ENCODE data around the gene APCDD1.

The APCDD1 gene

DNA sequence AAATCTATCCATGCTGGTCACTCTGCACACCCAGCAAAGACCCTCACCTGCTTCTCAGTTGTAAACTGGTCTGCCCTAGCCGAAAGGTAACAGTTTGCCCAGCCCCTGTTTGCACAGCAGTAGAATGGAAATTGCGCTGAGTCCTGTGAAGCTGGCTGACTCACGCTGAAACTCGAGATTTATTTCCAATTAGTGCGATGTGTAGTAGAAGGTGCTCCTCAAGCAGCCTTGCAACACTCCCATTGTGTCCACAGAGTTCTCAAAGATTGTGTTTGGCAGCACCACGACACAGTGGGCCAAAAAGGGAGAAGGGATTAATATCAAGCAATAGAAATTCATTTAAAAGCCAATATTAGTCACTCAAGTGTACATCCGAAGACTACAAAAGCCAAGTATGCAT is 21.7 kb upstream of the APCDD1 start:
- FAIRE-seq, result no peak

DNA sequence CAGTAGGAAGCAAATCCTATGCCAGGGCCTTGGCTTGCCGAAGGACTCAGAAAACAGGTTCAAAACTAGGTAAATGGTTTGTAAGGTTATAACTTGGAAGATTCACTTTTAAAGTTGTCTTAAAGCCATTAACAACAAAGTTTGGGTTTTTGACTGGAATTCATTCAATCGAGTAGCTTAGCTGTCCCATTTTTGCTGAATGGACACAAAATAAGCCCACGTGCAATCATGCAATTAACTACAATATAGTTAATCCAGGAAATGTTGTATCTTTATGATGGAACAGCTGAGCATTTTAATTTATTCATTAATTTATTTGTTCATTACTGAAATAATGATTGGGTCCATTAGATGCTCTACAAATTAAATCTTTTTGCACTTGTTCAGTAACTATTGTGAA is 18.3 kb upstream of the APCDD1 start:
- no peak for FAIRE-seq

- FAIRE-seq, result no peak
These were observed 16.6 kb upstream of the APCDD1 start for GRCh38 chr18:10437837-10438236.

DNA sequence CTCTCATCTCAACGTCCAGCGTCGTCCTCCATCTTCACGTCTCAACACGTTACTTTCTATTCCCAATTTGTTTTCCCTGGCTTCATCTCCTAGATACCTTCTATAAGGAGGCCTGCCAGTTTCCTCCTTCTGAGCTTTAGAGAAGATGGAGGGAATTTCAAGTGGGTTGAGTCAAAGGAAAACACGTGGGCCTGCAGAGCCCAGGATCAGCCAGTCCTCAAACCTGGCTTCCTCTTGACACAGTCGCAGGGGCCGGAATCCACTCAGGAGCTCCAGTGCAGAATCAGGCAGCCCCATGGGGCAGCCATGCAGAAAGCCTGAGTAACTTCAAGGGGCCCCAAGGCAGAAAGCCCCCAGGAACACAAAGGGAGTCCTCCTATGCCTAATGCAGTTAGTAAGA is 14.5 kb upstream of the APCDD1 start:
- no peak for FAIRE-seq

GRCh38 chr18:10440884-10441283 is 13.6 kb upstream of the APCDD1 start:
- FAIRE-seq, result no peak

DNA sequence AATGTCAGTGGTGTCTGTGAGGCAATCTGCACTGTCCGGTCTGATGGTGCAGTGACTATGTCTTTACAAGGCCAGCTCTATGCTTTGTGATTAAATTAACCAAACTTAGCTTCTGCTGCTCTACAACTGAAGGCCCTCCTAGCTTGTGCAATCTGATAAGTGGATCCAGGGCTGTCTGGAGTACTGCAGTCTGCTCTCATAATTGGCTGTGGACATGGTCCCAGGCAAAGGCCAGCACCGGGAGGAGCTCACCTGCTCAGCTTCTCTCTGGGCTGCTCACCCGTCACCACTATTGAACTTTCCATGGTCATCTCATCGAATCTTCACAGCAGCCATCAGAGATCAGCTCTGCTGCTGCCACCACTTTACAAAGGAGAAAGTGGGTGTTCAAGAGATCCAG is 13.0 kb upstream of the APCDD1 start:
- no peak for FAIRE-seq

DNA sequence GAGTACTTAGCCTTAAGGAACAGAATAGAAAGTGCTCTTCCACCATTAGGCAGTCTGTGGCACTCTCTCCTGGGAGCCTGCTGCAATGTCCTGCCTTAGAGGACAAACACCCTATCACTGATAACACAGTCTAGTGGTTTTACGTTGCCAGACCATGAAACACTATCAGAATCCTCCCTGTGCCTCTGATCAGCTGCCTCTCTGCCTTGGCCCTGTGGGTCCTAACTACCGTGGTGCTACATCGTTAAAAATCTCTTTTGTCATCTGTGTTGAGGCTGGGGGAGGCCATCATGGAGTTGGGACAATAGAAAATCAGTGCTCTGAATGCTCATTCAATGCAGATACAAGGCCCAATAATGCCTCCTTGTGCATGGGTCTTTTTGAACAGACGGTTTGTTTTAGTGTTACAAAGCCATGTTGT is 11.9 kb upstream of the APCDD1 start:
- FAIRE-seq, result no peak

GRCh38 chr18:10443001-10443400 is 11.4 kb upstream of the APCDD1 start:
- no peak for FAIRE-seq

DNA sequence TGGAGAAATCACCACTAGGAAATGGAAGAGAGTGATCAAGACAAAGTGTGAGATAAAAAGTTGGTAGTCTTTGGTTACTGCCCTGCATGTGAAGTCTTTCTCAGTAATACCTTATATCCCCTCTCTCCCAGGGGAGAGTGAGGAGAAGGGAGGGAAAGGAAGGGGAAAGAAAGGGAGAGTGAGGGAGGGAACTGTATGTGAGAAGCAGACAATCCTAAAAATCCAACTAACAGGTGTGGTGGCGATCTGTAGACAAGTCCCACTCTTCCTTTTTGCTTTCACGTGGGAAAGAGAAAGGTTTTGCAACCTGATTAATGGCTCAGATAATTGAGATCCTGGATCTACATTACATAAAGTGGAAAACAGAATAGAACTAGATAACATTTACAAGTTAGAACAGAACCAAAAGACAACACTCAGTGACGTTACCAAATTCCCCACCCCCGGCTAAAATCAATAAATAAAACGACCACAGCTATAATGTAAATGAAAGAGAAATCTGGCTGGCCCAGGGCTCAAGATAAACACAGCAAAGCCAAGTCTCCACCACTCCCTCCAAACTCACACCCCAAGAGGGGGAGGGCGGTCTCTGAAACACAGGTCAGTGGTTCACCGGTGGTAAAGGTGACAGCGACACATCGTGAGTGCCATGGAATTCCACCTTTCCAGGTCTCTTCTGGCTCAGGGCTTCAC is 10.0 kb upstream of the APCDD1 start:
- no peak for FAIRE-seq

GRCh38 chr18:10449396-10449795 is 5.0 kb upstream of the APCDD1 start:
- FAIRE-seq, result no peak

DNA sequence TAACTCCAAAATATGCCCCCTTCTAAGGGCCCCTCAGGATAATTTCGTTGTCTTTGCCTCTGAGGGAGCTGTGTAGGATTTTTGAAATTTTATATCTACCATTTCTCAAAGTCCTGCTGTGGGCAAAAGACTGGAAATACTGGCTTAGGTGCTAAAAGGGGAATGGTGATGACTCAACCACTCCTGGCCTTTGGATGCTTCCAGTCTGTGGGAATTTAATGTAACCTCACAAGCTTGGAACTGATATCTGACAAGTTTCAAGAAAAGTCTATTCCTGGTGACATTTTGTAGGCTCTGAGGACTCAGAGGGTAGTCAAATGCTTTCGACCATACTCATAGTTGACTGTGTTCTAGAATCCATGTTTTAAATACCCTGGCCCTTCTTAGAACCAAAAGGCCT is 3.4 kb upstream of the APCDD1 start:
- FAIRE-seq, result no peak

- FAIRE-seq, result no peak
These were observed 1.1 kb upstream of the APCDD1 start for GRCh38 chr18:10453261-10453805.

DNA sequence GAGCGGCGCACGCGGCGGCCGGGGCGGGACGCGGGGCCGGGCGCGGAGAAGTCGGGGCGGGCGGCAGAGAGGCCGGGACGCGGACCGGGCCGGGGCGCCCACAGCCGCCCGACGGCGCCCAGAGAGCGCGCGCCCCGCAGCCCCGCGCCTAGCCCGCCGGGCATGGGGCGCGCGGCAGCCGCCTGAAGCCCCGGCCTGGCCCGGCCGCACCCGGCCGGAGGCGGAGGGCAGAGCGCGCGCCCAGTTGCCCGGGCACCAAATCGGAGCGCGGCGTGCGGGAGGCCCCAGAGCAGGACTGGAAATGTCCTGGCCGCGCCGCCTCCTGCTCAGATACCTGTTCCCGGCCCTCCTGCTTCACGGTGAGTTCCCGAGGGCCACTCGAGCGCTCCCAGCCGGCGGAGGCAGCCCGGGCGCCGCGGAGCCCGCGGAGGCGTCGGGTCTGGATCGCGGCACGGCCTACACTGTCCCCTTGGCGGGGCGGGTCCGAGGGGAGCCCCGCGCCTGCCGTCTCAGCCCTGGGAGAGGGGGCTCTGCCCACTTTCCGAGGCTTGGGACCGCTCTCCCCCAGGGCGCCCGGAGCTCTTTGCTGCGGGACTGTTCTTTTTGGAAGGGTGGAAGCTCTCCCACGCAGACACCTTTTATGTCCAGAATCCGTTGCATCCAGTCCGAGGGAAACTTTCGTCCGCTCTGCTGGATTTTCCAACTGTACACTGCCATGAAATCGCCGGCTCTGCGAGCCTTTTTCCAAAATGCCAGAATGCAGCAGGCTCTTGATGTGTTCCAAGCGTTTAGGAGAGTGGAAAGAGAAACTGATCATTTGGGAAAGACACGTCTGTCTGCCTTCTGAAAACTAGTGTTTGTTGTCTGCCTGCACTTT is 484 bp downstream of the APCDD1 start:
- FAIRE-seq, result no peak

DNA sequence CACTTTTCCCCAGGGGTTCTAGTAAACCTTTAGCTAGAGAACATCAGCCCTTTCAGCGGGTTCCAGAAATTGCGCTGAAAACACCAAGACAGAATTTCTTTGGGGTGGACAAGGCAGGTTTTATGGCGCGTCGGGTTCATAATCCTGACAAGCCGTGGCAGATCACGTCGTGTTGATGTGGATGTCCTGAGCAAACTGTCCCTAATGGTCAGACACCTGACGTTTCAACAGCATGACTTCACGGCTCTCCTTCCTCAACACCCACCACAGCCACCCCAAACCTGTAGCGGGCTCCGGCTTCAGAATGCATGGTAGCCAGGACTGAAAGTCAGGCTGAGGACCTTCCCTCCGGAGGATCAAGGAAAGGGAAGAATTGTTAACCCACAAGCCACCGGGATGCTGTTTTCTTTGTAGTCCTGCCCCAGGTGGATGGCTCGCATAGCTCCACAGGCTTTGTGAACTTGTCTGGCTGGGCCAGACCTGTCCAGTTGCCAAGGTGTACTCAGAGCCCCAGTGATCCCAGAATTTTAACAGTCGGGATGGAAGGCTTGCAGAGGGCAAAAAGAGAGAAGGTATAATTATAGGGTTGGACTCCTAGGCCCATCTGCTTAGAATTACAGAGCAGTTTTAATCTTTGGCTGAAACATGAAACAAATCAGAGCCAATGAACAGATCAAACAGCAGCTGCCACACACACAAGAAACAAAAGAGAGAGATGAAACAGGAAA is 1.5 kb downstream of the APCDD1 start:
- FAIRE-seq, result no peak

DNA sequence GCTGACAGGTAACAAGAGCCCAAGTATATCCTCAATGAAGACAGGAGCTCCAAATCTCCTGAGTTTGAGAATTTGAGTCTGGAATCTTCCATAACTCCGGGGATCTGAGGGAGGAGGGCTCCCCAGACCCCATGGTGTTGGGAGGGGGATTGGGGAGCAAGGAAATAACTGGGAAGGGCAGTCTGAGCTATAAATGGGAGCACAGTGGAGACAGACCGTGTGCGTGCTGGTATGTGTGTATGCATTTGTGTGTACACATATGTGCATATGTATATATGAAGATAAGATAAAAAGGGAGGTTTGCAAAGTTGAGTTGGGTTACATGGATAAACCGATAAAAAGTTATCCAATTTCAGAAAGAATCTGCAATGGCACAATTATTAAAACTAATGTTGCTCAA is 2.3 kb downstream of the APCDD1 start:
- no peak for FAIRE-seq

GRCh38 chr18:10457128-10457527 is 2.7 kb downstream of the APCDD1 start:
- FAIRE-seq, result no peak

DNA sequence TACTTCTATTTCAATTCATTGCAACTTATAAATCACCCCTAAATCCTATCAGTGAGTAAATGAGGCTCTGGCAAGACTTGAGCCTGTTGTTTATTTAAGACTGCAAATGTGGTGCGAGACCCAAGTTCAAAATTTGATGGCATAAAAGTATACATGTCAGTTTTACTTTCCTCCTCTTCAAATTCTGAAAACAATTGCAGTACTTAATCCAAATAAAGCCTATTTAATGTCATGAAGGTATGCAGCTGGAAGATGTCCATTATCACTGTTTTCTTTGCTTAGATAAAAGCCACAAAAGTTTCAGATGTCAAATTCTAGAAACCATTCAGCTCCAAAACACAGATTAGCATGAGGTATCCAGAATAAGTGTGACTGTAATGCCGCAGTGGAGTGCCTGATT is 3.3 kb downstream of the APCDD1 start:
- FAIRE-seq, result no peak

DNA sequence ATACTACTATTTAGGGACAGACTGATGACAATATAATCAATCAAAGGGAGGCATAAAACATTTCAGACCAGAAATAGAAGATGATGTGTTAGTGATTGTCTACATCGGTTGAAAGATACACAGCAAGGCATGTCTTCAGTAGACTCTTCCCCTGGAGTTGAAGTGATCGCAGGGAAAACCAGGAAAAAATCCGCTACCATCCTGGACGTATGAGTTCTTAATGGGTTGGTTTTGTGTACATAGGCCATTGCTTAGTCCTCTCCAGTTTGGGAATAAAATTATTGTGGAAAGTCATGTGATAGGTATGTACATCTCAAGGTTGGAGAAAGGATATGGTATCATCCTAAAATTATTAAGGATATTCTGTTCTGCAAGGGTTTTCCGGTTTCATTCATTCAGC is 4.3 kb downstream of the APCDD1 start:
- no peak for FAIRE-seq

DNA sequence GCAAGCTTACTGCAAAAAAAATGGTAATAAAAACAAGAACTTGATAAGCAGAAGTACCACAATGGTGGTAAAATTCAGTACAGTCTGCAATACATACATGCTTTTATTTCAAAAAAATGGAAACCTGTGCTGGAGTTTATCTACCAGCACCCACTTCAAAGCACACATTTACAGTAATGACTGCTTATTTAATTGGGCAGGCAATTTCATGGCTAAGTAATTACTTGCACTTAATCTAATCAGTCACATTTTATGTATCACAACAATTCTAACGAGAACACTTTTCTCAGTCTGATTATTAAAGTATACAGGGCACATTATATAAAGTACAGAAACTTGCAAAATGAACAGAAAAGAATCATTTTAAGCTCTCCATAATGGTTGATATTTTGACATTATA is 5.2 kb downstream of the APCDD1 start:
- no peak for FAIRE-seq

GRCh38 chr18:10460414-10461018 is 6.1 kb downstream of the APCDD1 start:
- FAIRE-seq, result no peak

DNA sequence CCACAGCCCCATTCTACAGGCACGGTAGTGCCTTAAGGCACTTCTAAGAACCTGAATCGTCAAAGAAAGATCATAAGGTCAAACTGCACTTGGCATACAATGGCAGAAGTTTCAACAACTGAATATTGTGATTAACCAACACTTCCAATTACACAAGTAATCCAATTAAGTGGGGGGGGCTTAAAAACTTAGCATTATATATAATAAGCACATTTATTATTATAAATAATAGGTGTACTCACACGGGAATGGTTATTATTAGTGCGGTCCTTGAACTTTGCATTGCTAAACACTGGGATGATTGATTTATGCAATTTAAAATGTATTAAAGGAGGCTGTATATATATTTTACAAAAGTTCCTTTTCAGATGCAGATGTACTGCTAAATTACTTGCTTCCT is 7.6 kb downstream of the APCDD1 start:
- FAIRE-seq, result no peak

DNA sequence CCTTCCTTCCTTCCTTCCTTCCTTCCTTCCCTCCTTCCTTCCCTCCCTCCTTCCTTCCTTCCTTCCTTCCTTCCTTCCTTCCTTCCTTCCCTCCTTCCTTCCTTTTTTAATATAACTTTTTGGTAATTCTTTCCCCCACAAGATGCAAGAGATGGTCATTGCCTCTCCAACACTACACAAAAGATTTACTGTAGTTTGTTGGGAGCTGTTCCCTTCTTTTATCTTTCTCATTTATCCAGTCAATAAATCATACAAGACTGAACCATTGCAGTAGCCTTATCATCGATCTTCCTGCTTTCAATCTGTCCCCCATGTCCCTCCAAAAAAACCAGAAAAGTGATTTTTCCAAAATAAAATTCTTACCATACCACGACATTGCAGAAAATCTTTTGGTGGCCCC is 8.2 kb downstream of the APCDD1 start:
- no peak for FAIRE-seq

- no peak for FAIRE-seq
These were observed 8.7 kb downstream of the APCDD1 start for GRCh38 chr18:10463096-10463495.
